ENCODE data around the gene POGZ.
A peak's percentile ranks its signal among the peaks of the same experiment; 100 is the strongest.
"Not testable (repeated sequence)": the region's sequence is repeated elsewhere in the genome, so short reads cannot be mapped to it uniquely, and the experiment has no call there.

The POGZ gene

GRCh38 chr1:151399324-151400171, 59.7 kb downstream of the POGZ start, which contains the start of gene PSMB4:
Gene PSMB4, plus strand, starts transcription at chr1:151399573. Its CDS starts 15 bp downstream, at chr1:151399588.
- peak within 1 kb of the TSS; percentile 90 for H3K9ac ChIP-seq (ENCODE audit: low read length)
- peaks cover 4% of the 10 kb centered on the region for H3K4me1 ChIP-seq (ENCODE audit: control insufficient read depth, insufficient read depth, low read length)

GRCh38 chr1:151396265-151396664, 63.0 kb downstream of the POGZ start:
- H3K4me3 ChIP-seq (ENCODE audit: low read depth, low read length); H3K27me3 ChIP-seq (ENCODE audit: control insufficient read depth, insufficient read depth, low read length); H3K4me1 ChIP-seq (ENCODE audit: control insufficient read depth, insufficient read depth, low read length); H3K9me3 ChIP-seq (ENCODE audit: control insufficient read depth, insufficient read depth, low read depth, low read length); H3K9ac ChIP-seq (ENCODE audit: low read length); H3K27ac ChIP-seq (ENCODE audit: low read depth, low read length): not testable (repeated sequence)
- H3K36me3 ChIP-seq (ENCODE audit: control insufficient read depth, insufficient read depth, low read length), result peaks cover 15% of the 10 kb centered on the region

More at GRCh38 chr1:151399324-151400171, 59.7 kb downstream of the POGZ start, which contains the start of gene PSMB4:
- H3K9me3 ChIP-seq (ENCODE audit: control insufficient read depth, insufficient read depth, low read depth, low read length), result 0 out of 2 replicates have a peak, but pooled peaks cover 2% of the 10 kb centered on the region
- peaks cover 42% of the 10 kb centered on the region for H3K36me3 ChIP-seq (ENCODE audit: control insufficient read depth, insufficient read depth, low read length)
- no peaks in the 10 kb centered on the region for H3K27me3 ChIP-seq (ENCODE audit: control insufficient read depth, insufficient read depth, low read length)
- peak within 1 kb of the TSS; percentile 93 for H3K27ac ChIP-seq (ENCODE audit: low read depth, low read length)
- H3K4me3 ChIP-seq (ENCODE audit: low read depth, low read length), result peak within 1 kb of the TSS; percentile 90

- Histone ChIP-seq H3K4me3 (ENCODE audit: low read depth, low read length) (no peak overlapping the region), H3K4me1 (ENCODE audit: control insufficient read depth, insufficient read depth, low read length) (no peaks in the 10 kb centered on the region), H3K27ac (ENCODE audit: low read depth, low read length) (no peak overlapping the region), H3K9ac (ENCODE audit: low read length) (no peak overlapping the region), H3K9me3 (ENCODE audit: control insufficient read depth, insufficient read depth, low read depth, low read length) (0 out of 2 replicates have a peak, but pooled peaks cover 3% of the 10 kb centered on the region), H3K36me3 (ENCODE audit: control insufficient read depth, insufficient read depth, low read length) (no peaks in the 10 kb centered on the region), H3K27me3 (ENCODE audit: control insufficient read depth, insufficient read depth, low read length) (no peaks in the 10 kb centered on the region)
These were observed 65.7 kb downstream of the POGZ start for GRCh38 chr1:151393583-151393982.

- H3K36me3 ChIP-seq (ENCODE audit: control insufficient read depth, insufficient read depth, low read length), result no peaks in the 10 kb centered on the region
- H3K9ac ChIP-seq (ENCODE audit: low read length), result no peak overlapping the region
- H3K27ac ChIP-seq (ENCODE audit: low read depth, low read length), result no peak overlapping the region
- no peaks in the 10 kb centered on the region for H3K4me1 ChIP-seq (ENCODE audit: control insufficient read depth, insufficient read depth, low read length)
- 0 out of 2 replicates have a peak, but pooled peaks cover 3% of the 10 kb centered on the region for H3K9me3 ChIP-seq (ENCODE audit: control insufficient read depth, insufficient read depth, low read depth, low read length)
- no peak overlapping the region for H3K4me3 ChIP-seq (ENCODE audit: low read depth, low read length)
- H3K27me3 ChIP-seq (ENCODE audit: control insufficient read depth, insufficient read depth, low read length), result no peaks in the 10 kb centered on the region
These were observed 68.2 kb downstream of the POGZ start for GRCh38 chr1:151391079-151391563.

GRCh38 chr1:151390221-151391078, 68.8 kb downstream of the POGZ start:
- not testable (repeated sequence) for H3K4me1 ChIP-seq (ENCODE audit: control insufficient read depth, insufficient read depth, low read length)

GRCh38 chr1:151386002-151386401, 73.3 kb downstream of the POGZ start:
- H3K27ac ChIP-seq (ENCODE audit: low read depth, low read length), result no peak overlapping the region
- no peaks in the 10 kb centered on the region for H3K9me3 ChIP-seq (ENCODE audit: control insufficient read depth, insufficient read depth, low read depth, low read length)
- no peaks in the 10 kb centered on the region for H3K4me1 ChIP-seq (ENCODE audit: control insufficient read depth, insufficient read depth, low read length)
- H3K36me3 ChIP-seq (ENCODE audit: control insufficient read depth, insufficient read depth, low read length), result no peaks in the 10 kb centered on the region
- peaks cover 16% of the 10 kb centered on the region for H3K27me3 ChIP-seq (ENCODE audit: control insufficient read depth, insufficient read depth, low read length)
- H3K4me3 ChIP-seq (ENCODE audit: low read depth, low read length), result no peak overlapping the region
- H3K9ac ChIP-seq (ENCODE audit: low read length), result no peak overlapping the region

More at GRCh38 chr1:151390221-151391078, 68.8 kb downstream of the POGZ start:
- not testable (repeated sequence) for H3K9me3 ChIP-seq (ENCODE audit: control insufficient read depth, insufficient read depth, low read depth, low read length); H3K9ac ChIP-seq (ENCODE audit: low read length); H3K27me3 ChIP-seq (ENCODE audit: control insufficient read depth, insufficient read depth, low read length); H3K4me3 ChIP-seq (ENCODE audit: low read depth, low read length); H3K36me3 ChIP-seq (ENCODE audit: control insufficient read depth, insufficient read depth, low read length); H3K27ac ChIP-seq (ENCODE audit: low read depth, low read length)

GRCh38 chr1:151384584-151384983, 74.7 kb downstream of the POGZ start:
- Histone ChIP-seq H3K36me3 (ENCODE audit: control insufficient read depth, insufficient read depth, low read length) (no peaks in the 10 kb centered on the region), H3K27me3 (ENCODE audit: control insufficient read depth, insufficient read depth, low read length) (peaks cover 16% of the 10 kb centered on the region), H3K9ac (ENCODE audit: low read length) (no peak overlapping the region), H3K27ac (ENCODE audit: low read depth, low read length) (no peak overlapping the region), H3K9me3 (ENCODE audit: control insufficient read depth, insufficient read depth, low read depth, low read length) (no peaks in the 10 kb centered on the region), H3K4me1 (ENCODE audit: control insufficient read depth, insufficient read depth, low read length) (no peaks in the 10 kb centered on the region), H3K4me3 (ENCODE audit: low read depth, low read length) (no peak overlapping the region)

- H3K4me3 ChIP-seq (ENCODE audit: low read depth, low read length), result no peak overlapping the region
- peaks cover 8% of the 10 kb centered on the region for H3K4me1 ChIP-seq (ENCODE audit: control insufficient read depth, insufficient read depth, low read length)
- H3K27me3 ChIP-seq (ENCODE audit: control insufficient read depth, insufficient read depth, low read length), result no peaks in the 10 kb centered on the region
- no peak overlapping the region for H3K9ac ChIP-seq (ENCODE audit: low read length)
- no peaks in the 10 kb centered on the region for H3K9me3 ChIP-seq (ENCODE audit: control insufficient read depth, insufficient read depth, low read depth, low read length)
- H3K36me3 ChIP-seq (ENCODE audit: control insufficient read depth, insufficient read depth, low read length), result no peaks in the 10 kb centered on the region
- H3K27ac ChIP-seq (ENCODE audit: low read depth, low read length), result no peak overlapping the region
These were observed 82.0 kb downstream of the POGZ start for GRCh38 chr1:151377150-151377884.

GRCh38 chr1:151373196-151373595, 86.1 kb downstream of the POGZ start:
- Histone ChIP-seq H3K9ac (ENCODE audit: low read length) (no peak overlapping the region), H3K27me3 (ENCODE audit: control insufficient read depth, insufficient read depth, low read length) (no peaks in the 10 kb centered on the region), H3K4me1 (ENCODE audit: control insufficient read depth, insufficient read depth, low read length) (peaks cover 20% of the 10 kb centered on the region), H3K4me3 (ENCODE audit: low read depth, low read length) (no peak overlapping the region), H3K9me3 (ENCODE audit: control insufficient read depth, insufficient read depth, low read depth, low read length) (no peaks in the 10 kb centered on the region), H3K27ac (ENCODE audit: low read depth, low read length) (no peak overlapping the region), H3K36me3 (ENCODE audit: control insufficient read depth, insufficient read depth, low read length) (peaks cover under 1% of the 10 kb centered on the region; the same call in 1 of the 2 replicates)

- H3K27ac ChIP-seq (ENCODE audit: low read depth, low read length), result no peak within 1 kb of the TSS
- peak within 1 kb of the TSS; percentile 51 for H3K9ac ChIP-seq (ENCODE audit: low read length)
- H3K27me3 ChIP-seq (ENCODE audit: control insufficient read depth, insufficient read depth, low read length), result no peaks in the 10 kb centered on the region
- H3K4me1 ChIP-seq (ENCODE audit: control insufficient read depth, insufficient read depth, low read length), result peaks cover 20% of the 10 kb centered on the region
- peak within 1 kb of the TSS; percentile 65 for H3K4me3 ChIP-seq (ENCODE audit: low read depth, low read length)
- peaks cover 7% of the 10 kb centered on the region for H3K36me3 ChIP-seq (ENCODE audit: control insufficient read depth, insufficient read depth, low read length)
- H3K9me3 ChIP-seq (ENCODE audit: control insufficient read depth, insufficient read depth, low read depth, low read length), result no peaks in the 10 kb centered on the region
These were observed 87.0 kb downstream of the POGZ start, which contains the start of gene SELENBP1 for GRCh38 chr1:151372058-151372934. Gene SELENBP1, minus strand, starts transcription at chr1:151372705. Its CDS starts 64 bp downstream, at chr1:151372641.

Data from HUES6 (cell line).